ENCODE data around the gene TADA1.

- TF ChIP-seq POLR2AphosphoS5 (IDR thresholded peaks at IDR 0.05; ENCODE audit: low read depth) (no peak), CTCF (conservative IDR thresholded peaks at IDR 0.05; ENCODE audit: low read depth in 2 of 2) (no peak), EZH2 (IDR thresholded peaks at IDR 0.05; ENCODE audit: low read depth, unreplicated experiment) (no peak), REST (IDR thresholded peaks at IDR 0.05; ENCODE audit: unreplicated experiment) (no peak)
These were observed 8.9 kb upstream of the TADA1 start for GRCh38 chr1:166884971-166885370.
